Measurements from ENCODE around the gene ATG4D.
A peak's percentile ranks its signal among the peaks of the same experiment; 100 is the strongest.

Gene ATG4D

DNA sequence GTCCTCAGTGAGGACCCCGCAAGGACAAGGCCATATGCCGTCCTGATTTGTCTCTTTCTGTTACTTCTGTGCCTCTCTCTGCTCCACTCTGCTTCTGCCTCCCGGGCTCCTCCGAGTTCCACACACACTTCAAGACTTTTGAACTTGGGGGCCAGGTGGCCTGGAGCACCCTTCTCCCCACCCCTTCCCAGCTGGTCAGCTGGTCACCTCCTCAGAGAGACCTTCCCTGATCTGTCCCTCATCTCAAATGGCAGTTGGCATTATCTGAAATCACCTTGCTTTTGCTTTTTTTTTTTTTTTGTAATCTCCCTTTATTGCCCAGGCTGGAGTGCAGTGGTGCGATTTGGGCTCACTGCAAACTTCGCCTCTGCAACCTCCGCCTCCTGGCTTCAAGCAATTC, 24.3 kb upstream of the ATG4D start:
- Histone ChIP-seq H3K27me3 (ENCODE audit: control insufficient read depth in 1 of 2, insufficient read depth in 1 of 2, low read length in 2 of 2) (peaks cover 24 to 57% of the 10 kb centered on the region in 2 experiments), H3K27ac (ENCODE audit: low read length, poor library complexity, severe bottlenecking) (no peak overlapping the region), H2AK5ac (ENCODE audit: low read length, severe bottlenecking) (no peak overlapping the region), H3K4me3 (ENCODE audit: insufficient read depth in 1 of 2, low read depth in 1 of 2, low read length in 2 of 2) (no peak overlapping the region), H3K9me3 (ENCODE audit: control insufficient read depth, low read length) (no peaks in the 10 kb centered on the region), H2AFZ (ENCODE audit: low read depth, low read length) (no peak overlapping the region), H3K18ac (ENCODE audit: low read depth in 1 of 2, low read length in 2 of 2) (no peak overlapping the region), H3K79me1 (replicated peaks; ENCODE audit: low read length, poor library complexity, severe bottlenecking) (no peaks in the 10 kb centered on the region), H2BK15ac (ENCODE audit: low read depth, poor library complexity, severe bottlenecking) (no peak overlapping the region), H3K23ac (ENCODE audit: low read length in 2 of 2) (no peak overlapping the region), H3K14ac (ENCODE audit: low read length in 2 of 2) (no peak overlapping the region), H3K9ac (ENCODE audit: low read length) (no peak overlapping the region), H3K4ac (ENCODE audit: low read depth in 1 of 2, low read length in 2 of 2) (no peak overlapping the region), H3K4me1 (ENCODE audit: control insufficient read depth, insufficient read depth, low read depth, low read length) (peaks cover 19% of the 10 kb centered on the region), H3K36me3 (ENCODE audit: control insufficient read depth in 1 of 2, insufficient read depth in 2 of 2, low read depth in 1 of 2, low read length in 2 of 2) (peaks cover 0 to 5% of the 10 kb centered on the region in 2 experiments), H3K4me2 (ENCODE audit: low read length, poor library complexity, severe bottlenecking) (no peak overlapping the region), H2BK5ac (ENCODE audit: low read depth, low read length, poor library complexity, severe bottlenecking) (no peak overlapping the region), H4K91ac (ENCODE audit: low read length) (no peak overlapping the region), H4K8ac (ENCODE audit: low read length) (no peak overlapping the region), H2BK12ac (ENCODE audit: low read length in 2 of 2) (no peak overlapping the region), H2BK120ac (ENCODE audit: low read depth, low read length) (no peak overlapping the region)
- WGBS = 81% methylated on average over 7 of the region's 7 CpGs
- DNase-seq = no peak

DNA sequence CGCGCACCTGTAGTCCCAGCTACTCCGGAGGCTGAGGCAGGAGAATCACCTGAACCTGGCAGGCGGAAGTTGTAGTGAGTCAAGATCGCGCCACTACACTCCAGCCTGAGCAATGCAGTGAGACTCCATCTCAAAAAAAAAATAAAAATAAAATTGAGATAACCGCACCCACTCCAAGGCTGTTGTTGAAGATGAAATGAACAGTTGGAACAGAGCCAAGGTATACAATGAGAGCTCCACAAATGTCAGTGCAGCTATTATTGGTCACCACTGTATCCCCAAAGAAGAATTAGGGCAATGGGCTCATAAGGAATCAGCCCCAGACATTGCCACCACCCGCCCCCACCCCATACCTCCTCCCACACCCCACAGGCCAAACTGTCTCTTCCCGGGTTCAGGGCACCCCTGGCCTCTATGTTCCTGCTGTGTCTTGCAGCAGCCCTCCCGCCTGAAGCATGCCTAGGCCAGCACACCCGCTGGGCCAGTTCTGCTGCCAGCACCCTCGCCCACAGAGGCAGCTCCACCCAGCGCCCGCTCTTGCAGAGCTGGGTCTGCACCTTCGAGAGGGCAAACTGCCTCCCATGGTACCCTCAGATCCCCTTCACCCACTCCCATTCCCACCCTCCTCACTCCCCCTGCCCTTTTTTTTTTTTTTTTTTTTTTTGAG, 22.9 kb upstream of the ATG4D start:
- Histone ChIP-seq H3K4me1 (ENCODE audit: control insufficient read depth, insufficient read depth, low read depth, low read length) (peaks cover 19% of the 10 kb centered on the region), H3K9ac (ENCODE audit: low read length) (no peak overlapping the region), H3K27me3 (ENCODE audit: control insufficient read depth in 1 of 2, insufficient read depth in 1 of 2, low read length in 2 of 2) (peaks cover 24 to 45% of the 10 kb centered on the region in 2 experiments), H2AFZ (ENCODE audit: low read depth, low read length) (no peak overlapping the region), H3K9me3 (ENCODE audit: control insufficient read depth, low read length) (no peaks in the 10 kb centered on the region), H3K4me3 (ENCODE audit: insufficient read depth in 1 of 2, low read depth in 1 of 2, low read length in 2 of 2) (no peak overlapping the region), H3K4me2 (ENCODE audit: low read length, poor library complexity, severe bottlenecking) (no peak overlapping the region), H3K23ac (ENCODE audit: low read length in 2 of 2) (no peak overlapping the region), H2BK5ac (ENCODE audit: low read depth, low read length, poor library complexity, severe bottlenecking) (no peak overlapping the region), H3K27ac (ENCODE audit: low read length, poor library complexity, severe bottlenecking) (no peak overlapping the region), H2BK12ac (ENCODE audit: low read length in 2 of 2) (peak overlapping the region in 1 of 2 experiments; percentile 21), H3K36me3 (ENCODE audit: control insufficient read depth in 1 of 2, insufficient read depth in 2 of 2, low read depth in 1 of 2, low read length in 2 of 2) (no peaks in the 10 kb centered on the region), H3K14ac (ENCODE audit: low read length in 2 of 2) (peak overlapping the region in 1 of 2 experiments; percentile 26), H4K91ac (ENCODE audit: low read length) (no peak overlapping the region), H3K4ac (ENCODE audit: low read depth in 1 of 2, low read length in 2 of 2) (no peak overlapping the region), H2AK5ac (ENCODE audit: low read length, severe bottlenecking) (no peak overlapping the region), H3K18ac (ENCODE audit: low read depth in 1 of 2, low read length in 2 of 2) (no peak overlapping the region), H2BK120ac (ENCODE audit: low read depth, low read length) (no peak overlapping the region), H3K79me1 (replicated peaks; ENCODE audit: low read length, poor library complexity, severe bottlenecking) (no peaks in the 10 kb centered on the region), H4K8ac (ENCODE audit: low read length) (no peak overlapping the region), H2BK15ac (ENCODE audit: low read depth, poor library complexity, severe bottlenecking) (no peak overlapping the region)
- no peak for DNase-seq
- WGBS = 94% methylated on average over 13 of the region's 15 CpGs

DNA sequence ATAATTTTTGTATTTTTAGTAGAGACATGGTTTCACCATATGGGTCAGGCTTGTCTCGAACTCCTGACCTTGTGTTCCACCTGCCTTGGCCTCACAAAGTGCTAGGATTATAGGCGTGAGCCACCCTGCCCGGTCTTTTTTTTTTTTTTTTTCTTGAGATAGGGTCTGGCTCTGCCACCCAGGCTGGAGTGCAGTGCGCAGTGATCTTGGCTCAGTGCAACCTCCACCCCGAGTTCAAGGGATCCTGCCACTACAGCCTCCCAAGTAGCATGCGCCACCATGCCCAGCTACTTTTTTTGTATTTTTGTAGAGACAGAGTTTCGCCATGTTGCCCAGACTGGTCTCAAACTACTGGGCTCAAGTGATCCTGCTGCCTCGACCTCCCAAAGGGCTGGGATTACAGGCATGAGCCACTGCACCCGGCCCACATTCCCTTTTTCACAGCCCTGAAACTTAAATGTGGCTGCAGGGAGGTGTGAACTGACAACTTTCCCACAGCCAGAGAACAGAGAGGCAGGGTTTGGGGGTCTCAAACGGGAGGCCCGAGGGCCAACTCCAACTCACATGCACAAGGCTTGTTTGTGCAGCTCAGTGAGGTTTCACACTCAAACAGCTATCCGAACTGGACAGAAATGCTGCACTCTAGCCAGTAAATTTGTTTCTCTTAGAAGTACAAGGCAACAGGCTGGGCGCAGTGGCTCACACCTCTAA, 22.1 kb upstream of the ATG4D start:
- Histone ChIP-seq H3K9ac (ENCODE audit: low read length) (no peak overlapping the region), H3K9me3 (ENCODE audit: control insufficient read depth, low read length) (no peaks in the 10 kb centered on the region), H3K4me1 (ENCODE audit: control insufficient read depth, insufficient read depth, low read depth, low read length) (peaks cover 19% of the 10 kb centered on the region), H4K91ac (ENCODE audit: low read length) (no peak overlapping the region), H3K27ac (ENCODE audit: low read length, poor library complexity, severe bottlenecking) (no peak overlapping the region), H3K4ac (ENCODE audit: low read depth in 1 of 2, low read length in 2 of 2) (no peak overlapping the region), H3K4me3 (ENCODE audit: insufficient read depth in 1 of 2, low read depth in 1 of 2, low read length in 2 of 2) (no peak overlapping the region), H2AFZ (ENCODE audit: low read depth, low read length) (no peak overlapping the region), H3K23ac (ENCODE audit: low read length in 2 of 2) (no peak overlapping the region), H3K36me3 (ENCODE audit: control insufficient read depth in 1 of 2, insufficient read depth in 2 of 2, low read depth in 1 of 2, low read length in 2 of 2) (no peaks in the 10 kb centered on the region), H3K27me3 (ENCODE audit: control insufficient read depth in 1 of 2, insufficient read depth in 1 of 2, low read length in 2 of 2) (peaks cover 24 to 39% of the 10 kb centered on the region in 2 experiments), H3K79me1 (replicated peaks; ENCODE audit: low read length, poor library complexity, severe bottlenecking) (no peaks in the 10 kb centered on the region), H2AK5ac (ENCODE audit: low read length, severe bottlenecking) (no peak overlapping the region), H2BK120ac (ENCODE audit: low read depth, low read length) (no peak overlapping the region), H3K14ac (ENCODE audit: low read length in 2 of 2) (no peak overlapping the region), H4K8ac (ENCODE audit: low read length) (no peak overlapping the region), H2BK5ac (ENCODE audit: low read depth, low read length, poor library complexity, severe bottlenecking) (no peak overlapping the region), H2BK12ac (ENCODE audit: low read length in 2 of 2) (no peak overlapping the region), H3K4me2 (ENCODE audit: low read length, poor library complexity, severe bottlenecking) (no peak overlapping the region), H2BK15ac (ENCODE audit: low read depth, poor library complexity, severe bottlenecking) (no peak overlapping the region), H3K18ac (ENCODE audit: low read depth in 1 of 2, low read length in 2 of 2) (no peak overlapping the region)
- DNase-seq = no peak
- WGBS = 82% methylated on average over 13 of the region's 13 CpGs

DNA sequence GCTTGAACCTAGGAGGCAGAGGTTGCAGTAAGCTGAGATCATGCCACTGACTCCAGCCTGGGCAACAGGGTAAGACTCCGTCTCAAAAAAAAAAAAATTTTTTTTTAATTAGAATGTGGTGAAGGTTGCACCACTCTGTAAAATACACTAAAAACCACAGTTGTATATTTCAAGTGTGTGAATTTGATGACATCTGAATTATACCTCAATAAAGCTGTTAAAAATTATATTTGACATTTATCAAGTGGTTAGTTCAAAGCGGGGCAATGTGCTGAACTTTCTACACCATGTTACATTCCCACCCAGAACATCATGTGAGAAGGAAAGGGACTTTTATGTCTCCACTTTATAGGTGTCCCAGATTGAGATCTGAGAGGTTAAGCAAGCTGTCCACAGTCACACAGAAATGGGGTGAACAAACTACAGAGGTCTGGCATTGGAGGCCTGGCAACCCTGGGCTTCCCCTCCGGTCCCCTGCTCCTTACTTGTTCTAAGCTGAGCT, 20.5 kb upstream of the ATG4D start:
- Histone ChIP-seq H3K4ac (ENCODE audit: low read depth in 1 of 2, low read length in 2 of 2) (no peak overlapping the region), H3K4me1 (ENCODE audit: control insufficient read depth, insufficient read depth, low read depth, low read length) (peaks cover 6% of the 10 kb centered on the region), H3K9me3 (ENCODE audit: control insufficient read depth, low read length) (no peaks in the 10 kb centered on the region), H3K27me3 (ENCODE audit: control insufficient read depth in 1 of 2, insufficient read depth in 1 of 2, low read length in 2 of 2) (peaks cover 23 to 33% of the 10 kb centered on the region in 2 experiments), H3K23ac (ENCODE audit: low read length in 2 of 2) (no peak overlapping the region), H3K4me3 (ENCODE audit: insufficient read depth in 1 of 2, low read depth in 1 of 2, low read length in 2 of 2) (no peak overlapping the region), H3K4me2 (ENCODE audit: low read length, poor library complexity, severe bottlenecking) (no peak overlapping the region), H3K79me1 (replicated peaks; ENCODE audit: low read length, poor library complexity, severe bottlenecking) (no peaks in the 10 kb centered on the region), H3K27ac (ENCODE audit: low read length, poor library complexity, severe bottlenecking) (no peak overlapping the region), H2BK120ac (ENCODE audit: low read depth, low read length) (no peak overlapping the region), H2AFZ (ENCODE audit: low read depth, low read length) (no peak overlapping the region), H3K18ac (ENCODE audit: low read depth in 1 of 2, low read length in 2 of 2) (no peak overlapping the region), H3K36me3 (ENCODE audit: control insufficient read depth in 1 of 2, insufficient read depth in 2 of 2, low read depth in 1 of 2, low read length in 2 of 2) (no peaks in the 10 kb centered on the region), H2BK15ac (ENCODE audit: low read depth, poor library complexity, severe bottlenecking) (no peak overlapping the region), H4K8ac (ENCODE audit: low read length) (no peak overlapping the region), H3K9ac (ENCODE audit: low read length) (no peak overlapping the region), H2BK5ac (ENCODE audit: low read depth, low read length, poor library complexity, severe bottlenecking) (no peak overlapping the region), H2BK12ac (ENCODE audit: low read length in 2 of 2) (no peak overlapping the region), H4K91ac (ENCODE audit: low read length) (no peak overlapping the region), H2AK5ac (ENCODE audit: low read length, severe bottlenecking) (no peak overlapping the region), H3K14ac (ENCODE audit: low read length in 2 of 2) (no peak overlapping the region)
- no peak for DNase-seq
- WGBS = 94% methylated on average over 1 of the region's 3 CpGs
